Activated B cell treated with CpG ODN at 0.5 μM for 24 hours (primary cell): ENCODE measurements around the gene MALSU1. TPM values are rescaled to one million over a fixed set of nuclear protein-coding genes. Genes with fewer than 3 reads are reported as not detected.
"Not testable (repeated sequence)": the region's sequence is repeated elsewhere in the genome, so short reads cannot be mapped to it uniquely, and the experiment has no call there.

Source experiments
- ATAC-seq: fragments of 200-7000 bp; cut with Tn5 transposase; one replicate; pipeline ENCODE4 v1.10.0; 2021; ENCODE audit warnings: low read depth, mild to moderate bottlenecking, moderate library complexity
- CTCF ChIA-PET: fragments of 350-600 bp; sonication (Branson Sonifier 250); formaldehyde crosslinking; loops from one replicate; lab custom pipeline; 2021; ENCODE audit warnings: antibody characterized with exemption; lab: Charles Lee
- POLR2A ChIA-PET: fragments of 350-600 bp; sonication (Branson Sonifier 250); formaldehyde crosslinking; loops from one replicate; lab custom pipeline; 2021; ENCODE audit warnings: antibody characterized with exemption; lab: Charles Lee
- DNase-seq: peaks from one replicate; pipeline ENCODE4 v3.0.0; 2022
- H3K27ac Mint-ChIP-seq: one replicate; pipeline ENCODE4 v1.8.0; 2020; ENCODE audit warnings: mixed read lengths
- H3K27me3 Mint-ChIP-seq: one replicate; pipeline ENCODE4 v1.8.0; 2021; ENCODE audit warnings: mixed read lengths
- H3K36me3 Mint-ChIP-seq: one replicate; pipeline ENCODE4 v1.8.0; 2021; ENCODE audit warnings: low read depth, mixed read lengths
- H3K4me1 Mint-ChIP-seq: one replicate; pipeline ENCODE4 v1.8.0; 2021; ENCODE audit warnings: mixed read lengths
- H3K4me3 Mint-ChIP-seq: one replicate; pipeline ENCODE4 v1.8.0; 2020; ENCODE audit warnings: mild to moderate bottlenecking, mixed read lengths
- H3K9me3 Mint-ChIP-seq: one replicate; pipeline ENCODE4 v1.8.0; 2020; ENCODE audit warnings: mixed read lengths
- intact Hi-C: fragments of 100-400 bp; cut with micrococcal nuclease; formaldehyde crosslinking; loops from one replicate; pipeline ENCODE4 v1.15.1; 2024
- total RNA-seq: library from RNA; stranded (reverse); gene quantifications from 2 replicates; pipeline ENCODE4 v1.2.3, GENCODE V29; 2022
- TF ChIP-seq, protein P1 (sequence below): fragments of 200-600 bp; IDR thresholded peaks from one replicate; pipeline ENCODE4 v1.8.0; 2022; ENCODE audit warnings: antibody characterized with exemption, mild to moderate bottlenecking

The MALSU1 gene
- total RNA-seq, 1 donor from 2014 or later, result 42.6 TPM

DNA sequence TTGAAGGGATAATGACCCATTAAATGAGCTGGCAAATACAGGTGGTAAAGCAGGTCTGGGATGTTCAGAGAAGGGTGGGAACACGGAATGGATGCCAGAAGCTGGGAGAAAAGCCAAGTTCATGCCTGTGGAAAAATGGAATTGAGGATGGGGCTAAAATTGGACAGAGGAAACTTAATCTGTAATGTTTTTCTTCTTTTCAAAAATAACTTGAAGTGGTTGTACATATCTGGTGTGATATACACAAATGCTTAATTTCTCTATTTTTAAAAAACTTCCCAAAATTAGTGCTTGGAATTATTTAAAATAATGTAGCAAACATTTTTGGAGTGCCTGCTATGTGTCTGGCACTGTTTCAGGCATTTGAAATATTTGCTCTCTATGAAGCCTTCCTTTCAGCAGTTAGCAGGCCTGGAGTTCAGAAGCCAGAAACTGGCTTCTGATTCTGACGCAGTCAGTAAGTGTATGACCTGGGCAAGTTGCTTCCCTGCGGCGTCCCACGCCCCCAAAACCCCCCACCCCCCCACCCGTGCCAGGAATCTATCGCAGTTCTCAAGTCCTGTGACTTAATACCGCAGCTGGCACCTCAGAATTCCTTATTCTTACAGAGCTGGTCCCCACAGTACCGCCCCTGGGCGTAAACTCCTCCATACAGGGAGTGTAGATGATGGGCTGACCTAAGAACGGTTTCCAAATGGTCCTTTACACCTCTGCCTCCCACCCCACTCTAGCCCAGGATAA, 828 bp upstream of the MALSU1 start:
- TF ChIP-seq, protein P1, sequence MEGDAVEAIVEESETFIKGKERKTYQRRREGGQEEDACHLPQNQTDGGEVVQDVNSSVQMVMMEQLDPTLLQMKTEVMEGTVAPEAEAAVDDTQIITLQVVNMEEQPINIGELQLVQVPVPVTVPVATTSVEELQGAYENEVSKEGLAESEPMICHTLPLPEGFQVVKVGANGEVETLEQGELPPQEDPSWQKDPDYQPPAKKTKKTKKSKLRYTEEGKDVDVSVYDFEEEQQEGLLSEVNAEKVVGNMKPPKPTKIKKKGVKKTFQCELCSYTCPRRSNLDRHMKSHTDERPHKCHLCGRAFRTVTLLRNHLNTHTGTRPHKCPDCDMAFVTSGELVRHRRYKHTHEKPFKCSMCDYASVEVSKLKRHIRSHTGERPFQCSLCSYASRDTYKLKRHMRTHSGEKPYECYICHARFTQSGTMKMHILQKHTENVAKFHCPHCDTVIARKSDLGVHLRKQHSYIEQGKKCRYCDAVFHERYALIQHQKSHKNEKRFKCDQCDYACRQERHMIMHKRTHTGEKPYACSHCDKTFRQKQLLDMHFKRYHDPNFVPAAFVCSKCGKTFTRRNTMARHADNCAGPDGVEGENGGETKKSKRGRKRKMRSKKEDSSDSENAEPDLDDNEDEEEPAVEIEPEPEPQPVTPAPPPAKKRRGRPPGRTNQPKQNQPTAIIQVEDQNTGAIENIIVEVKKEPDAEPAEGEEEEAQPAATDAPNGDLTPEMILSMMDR, result no peak
- Mint-ChIP-seq H3K9me3 (no peaks in the 10 kb centered on the region), H3K27ac (peak overlapping the region; percentile 95), H3K36me3 (peaks cover 25% of the 10 kb centered on the region), H3K4me1 (peaks cover 37% of the 10 kb centered on the region), H3K27me3 (peaks cover 4% of the 10 kb centered on the region), H3K4me3 (peak overlapping the region; percentile 89)
- no peak for DNase-seq
- no peak for ATAC-seq
- ChIA-PET POLR2A (interaction anchor here (0.7 to 2.0 kb wide), 11 partner anchors 19 to 1195 kb away, joined by 3 to 22 read pairs (median 4); partner anchors contain the start of gene NUP42), CTCF (no interaction called here)
- intact Hi-C loops, result loop anchor here (2.0 to 10.0 kb wide), 4 partner anchors 46 to 1826 kb away; partner anchors contain the start of genes CYCS and TOMM7

DNA sequence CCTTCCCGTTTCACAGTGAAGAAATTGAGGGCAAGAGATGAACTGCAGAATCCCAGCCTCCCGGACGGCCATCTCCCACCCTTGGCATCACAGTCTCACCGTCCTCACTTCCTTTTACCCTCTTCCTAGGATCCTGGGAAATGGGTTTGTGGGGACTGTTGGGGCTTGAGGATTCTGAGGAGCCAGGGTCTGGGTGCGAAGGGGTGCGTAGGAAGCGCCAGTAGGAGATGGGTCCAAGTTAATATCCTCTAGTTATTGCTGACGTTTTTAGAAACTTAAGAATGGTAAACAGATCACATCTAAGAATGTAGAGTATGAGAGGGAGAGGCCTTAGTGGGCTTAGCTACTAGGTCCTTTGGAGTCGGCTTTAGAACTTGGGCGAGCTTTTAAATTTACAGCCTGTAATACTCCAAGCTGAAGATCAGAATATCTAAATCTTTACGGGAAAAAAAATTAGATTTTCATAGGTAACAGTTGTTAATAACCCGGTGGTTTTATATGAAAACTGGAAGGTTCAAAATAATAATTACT, 696 bp downstream of the MALSU1 start:
- Mint-ChIP-seq H3K4me1 (peaks cover 46% of the 10 kb centered on the region), H3K4me3 (peak overlapping the region; percentile 89), H3K27me3 (peaks cover 4% of the 10 kb centered on the region), H3K36me3 (peaks cover 35% of the 10 kb centered on the region), H3K27ac (peak overlapping the region; percentile 95), H3K9me3 (no peaks in the 10 kb centered on the region)
- TF ChIP-seq, protein P1, result no peak
- intact Hi-C loops, result loop anchor here (1.0 to 10.0 kb wide), 10 partner anchors 27 to 1873 kb away; partner anchors contain the start of genes CCDC126, CYCS, KLHL7 and TOMM7
- no peak for ATAC-seq
- DNase-seq, result no peak
- ChIA-PET POLR2A (interaction anchor here (1.2 to 2.0 kb wide), 3 partner anchors 46 to 194 kb away, joined by 4 to 5 read pairs (median 5); no protein-coding TSS in a partner anchor), CTCF (interaction anchor here (0.9 kb wide), 1 partner anchor 27 kb away, joined by 3 read pairs; no protein-coding TSS in a partner anchor)

DNA sequence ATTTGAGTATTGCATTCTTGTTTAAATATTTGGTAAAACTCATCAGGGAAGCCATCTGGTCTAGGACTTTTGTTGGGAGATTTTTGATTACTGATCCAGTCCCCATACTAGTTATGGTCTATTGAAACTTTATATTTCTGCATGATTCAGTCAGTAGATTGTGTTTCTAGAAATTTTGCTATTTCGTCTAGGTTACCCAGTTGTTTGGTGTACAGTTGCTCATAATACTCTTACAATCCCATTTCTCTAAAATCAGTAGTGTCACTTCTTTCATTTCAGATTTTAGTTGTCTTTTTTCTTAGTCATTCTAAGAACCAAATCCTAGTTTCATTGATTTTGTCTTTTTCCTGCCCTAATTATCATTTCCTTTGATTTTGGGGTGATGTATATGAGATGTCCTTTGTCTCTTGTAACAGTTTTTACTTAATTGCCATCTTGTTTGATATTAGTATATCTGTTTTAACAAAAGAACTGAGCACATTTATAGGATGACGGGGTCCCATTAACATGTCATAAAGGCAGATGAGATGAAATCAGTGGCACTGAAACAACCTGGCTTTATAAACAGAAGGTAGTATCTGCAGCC, 7.9 kb downstream of the MALSU1 start:
- TF ChIP-seq, protein P1, result no peak
- Mint-ChIP-seq H3K27me3 (no peaks in the 10 kb centered on the region), H3K36me3 (peaks cover 87% of the 10 kb centered on the region), H3K27ac (peak overlapping the region; percentile 18), H3K4me3 (no peak overlapping the region), H3K4me1 (peaks cover 40% of the 10 kb centered on the region), H3K9me3 (no peaks in the 10 kb centered on the region)
- intact Hi-C loops, result no loop called here
- DNase-seq, result no peak
- ChIA-PET CTCF (no interaction called here), POLR2A (no interaction called here)
- no peak for ATAC-seq

DNA sequence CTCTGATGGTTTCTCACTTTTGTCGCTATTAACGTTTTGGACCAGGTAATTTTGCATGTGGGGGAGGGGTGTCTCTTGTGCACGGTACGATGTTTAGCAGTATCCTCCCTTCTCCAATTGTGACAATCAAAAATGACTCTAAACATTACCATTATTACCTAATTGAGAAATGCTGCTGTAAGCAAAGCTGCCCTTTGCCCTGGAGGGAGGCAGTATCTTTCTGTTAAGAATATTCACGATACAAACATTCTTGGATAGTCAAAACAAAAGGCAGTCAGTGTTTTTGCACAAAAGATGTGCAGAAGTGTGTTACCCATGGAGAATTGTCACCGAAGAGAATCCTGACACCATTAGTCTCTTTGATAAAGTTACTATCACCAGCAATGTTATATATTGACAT, 9.6 kb downstream of the MALSU1 start:
- Mint-ChIP-seq H3K4me1 (peaks cover 29% of the 10 kb centered on the region), H3K36me3 (peaks cover 80% of the 10 kb centered on the region), H3K27ac (no peak overlapping the region), H3K27me3 (no peaks in the 10 kb centered on the region), H3K4me3 (no peak overlapping the region), H3K9me3 (no peaks in the 10 kb centered on the region)
- TF ChIP-seq, protein P1, result no peak
- CTCF ChIA-PET, result no interaction called here
- intact Hi-C loops, result no loop called here
- DNase-seq (no peak), ATAC-seq (no peak)
- POLR2A ChIA-PET, result no interaction called here

DNA sequence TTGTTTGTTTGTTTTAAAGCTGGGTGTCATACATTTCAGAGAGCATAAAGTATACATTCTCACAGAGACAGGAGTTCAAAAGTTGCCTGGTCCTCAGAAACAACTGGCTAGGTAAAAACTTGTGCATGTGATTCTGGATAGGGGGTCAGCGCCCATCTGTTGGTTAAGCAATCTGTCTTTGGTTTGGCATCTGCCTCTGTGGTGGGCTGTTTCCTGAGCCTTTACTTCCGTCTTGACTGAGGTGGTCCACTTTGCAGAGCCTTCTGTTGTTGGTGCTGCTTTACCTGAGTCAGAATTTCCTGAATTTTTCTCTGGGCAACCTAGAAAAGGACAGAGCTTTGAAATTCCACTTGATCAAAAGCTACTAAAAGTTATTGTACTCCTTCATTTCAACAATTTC, 13.0 kb downstream of the MALSU1 start:
- intact Hi-C loops, DNase-seq, H3K4me1 Mint-ChIP-seq, H3K4me3 Mint-ChIP-seq, H3K9me3 Mint-ChIP-seq, H3K27ac Mint-ChIP-seq, ATAC-seq, CTCF ChIA-PET, POLR2A ChIA-PET, H3K27me3 Mint-ChIP-seq: not testable (repeated sequence)
- H3K36me3 Mint-ChIP-seq, result peaks cover 56% of the 10 kb centered on the region
